ENCODE results near the gene FAM177A1.
"Not testable (repeated sequence)": the region's sequence is repeated elsewhere in the genome, so short reads cannot be mapped to it uniquely, and the experiment has no call there.

The FAM177A1 gene

GRCh38 chr14:35083530-35084150 is 37.6 kb downstream of the FAM177A1 start:
- H3K27me3 ChIP-seq = no peaks in the 10 kb centered on the region
- H3K4me3 ChIP-seq (ENCODE audit: low read depth in 1 of 2, low read length in 1 of 2) = no peak overlapping the region
- peaks cover 96% of the 10 kb centered on the region for H3K36me3 ChIP-seq
- H3K9me3 ChIP-seq = no peaks in the 10 kb centered on the region
- TF ChIP-seq CTCF (IDR thresholded peaks at IDR 0.05) = no peak
- no peak overlapping the region for H3K27ac ChIP-seq
- H3K4me1 ChIP-seq (ENCODE audit: control insufficient read depth in 1 of 2, insufficient read depth in 1 of 2, low read depth in 1 of 2, low read length in 1 of 2) = peaks cover 15 to 19% of the 10 kb centered on the region in 2 experiments

- H3K36me3 ChIP-seq = peaks cover 97% of the 10 kb centered on the region
- no peaks in the 10 kb centered on the region for H3K27me3 ChIP-seq
- peaks cover 0 to 1% of the 10 kb centered on the region in 2 experiments for H3K4me1 ChIP-seq (ENCODE audit: control insufficient read depth in 1 of 2, insufficient read depth in 1 of 2, low read depth in 1 of 2, low read length in 1 of 2)
- H3K4me3 ChIP-seq (ENCODE audit: low read depth in 1 of 2, low read length in 1 of 2) = no peak overlapping the region
- peak overlapping the region; percentile 30 for H3K27ac ChIP-seq
- TF ChIP-seq CTCF (IDR thresholded peaks at IDR 0.05) = no peak
- H3K9me3 ChIP-seq = no peaks in the 10 kb centered on the region
Observed at GRCh38 chr14:35085441-35085840, 39.4 kb downstream of the FAM177A1 start.

GRCh38 chr14:35088514-35088913 is 42.4 kb downstream of the FAM177A1 start:
- Histone ChIP-seq H3K4me3 (ENCODE audit: low read depth in 1 of 2, low read length in 1 of 2) (no peak overlapping the region), H3K36me3 (peaks cover 99% of the 10 kb centered on the region), H3K9me3 (no peaks in the 10 kb centered on the region), H3K27me3 (no peaks in the 10 kb centered on the region), H3K27ac (no peak overlapping the region), H3K4me1 (ENCODE audit: control insufficient read depth in 1 of 2, insufficient read depth in 1 of 2, low read depth in 1 of 2, low read length in 1 of 2) (no peaks in the 10 kb centered on the region)
- TF ChIP-seq CTCF (IDR thresholded peaks at IDR 0.05) = no peak

GRCh38 chr14:35094645-35095044 is 48.6 kb downstream of the FAM177A1 start:
- not testable (repeated sequence) for H3K9me3 ChIP-seq; H3K27me3 ChIP-seq; H3K4me1 ChIP-seq (ENCODE audit: control insufficient read depth in 1 of 2, insufficient read depth in 1 of 2, low read depth in 1 of 2, low read length in 1 of 2); H3K4me3 ChIP-seq (ENCODE audit: low read depth in 1 of 2, low read length in 1 of 2); H3K27ac ChIP-seq
- H3K36me3 ChIP-seq = peaks cover 99% of the 10 kb centered on the region

- H3K4me3 ChIP-seq (ENCODE audit: low read depth in 1 of 2, low read length in 1 of 2) = no peak overlapping the region
- no peaks in the 10 kb centered on the region for H3K27me3 ChIP-seq
- no peaks in the 10 kb centered on the region for H3K9me3 ChIP-seq
- TF ChIP-seq CTCF (IDR thresholded peaks at IDR 0.05) = no peak
- H3K36me3 ChIP-seq = peaks cover 96% of the 10 kb centered on the region
- H3K27ac ChIP-seq = no peak overlapping the region
- H3K4me1 ChIP-seq (ENCODE audit: control insufficient read depth in 1 of 2, insufficient read depth in 1 of 2, low read depth in 1 of 2, low read length in 1 of 2) = no peaks in the 10 kb centered on the region
Observed at GRCh38 chr14:35107866-35108265, 61.8 kb downstream of the FAM177A1 start.

GRCh38 chr14:35112641-35113040 is 66.6 kb downstream of the FAM177A1 start:
- no peak for TF ChIP-seq CTCF (IDR thresholded peaks at IDR 0.05)
- Histone ChIP-seq H3K9me3 (no peaks in the 10 kb centered on the region), H3K36me3 (peaks cover 86% of the 10 kb centered on the region), H3K4me3 (ENCODE audit: low read depth in 1 of 2, low read length in 1 of 2) (no peak overlapping the region), H3K27me3 (no peaks in the 10 kb centered on the region), H3K27ac (no peak overlapping the region), H3K4me1 (ENCODE audit: control insufficient read depth in 1 of 2, insufficient read depth in 1 of 2, low read depth in 1 of 2, low read length in 1 of 2) (peaks cover 0 to 8% of the 10 kb centered on the region in 2 experiments)
